Parathyroid adenoma (tissue), 2 donors: ENCODE data around the gene KDM4B.

ENCODE experiments used
- H2AFZ ChIP-seq: fragments of 300-600 bp; sonication (generic); one replicate; pipeline ENCODE4 v1.7.0; 2017; ENCODE audit warnings: antibody characterized with exemption, mild to moderate bottlenecking
- H3K27ac ChIP-seq: fragments of 300-600 bp; sonication (generic); one replicate; pipeline ENCODE4 v1.7.0; 2017
- H3K27me3 ChIP-seq: fragments of 300-600 bp; sonication (generic); one replicate; pipeline ENCODE4 v1.7.0; 2017; ENCODE audit warnings: low read length; ENCODE audit not compliant: control insufficient read depth, insufficient read depth
- H3K36me3 ChIP-seq: fragments of 300-600 bp; sonication (generic); one replicate; pipeline ENCODE4 v1.7.0; 2017; ENCODE audit warnings: low read length; ENCODE audit not compliant: control insufficient read depth, insufficient read depth
- H3K4me1 ChIP-seq: fragments of 300-600 bp; sonication (generic); one replicate; pipeline ENCODE4 v1.7.0; 2017; ENCODE audit warnings: control low read depth
- H3K4me2 ChIP-seq: fragments of 300-600 bp; sonication (generic); one replicate; pipeline ENCODE4 v1.7.0; 2017; ENCODE audit warnings: low read length
- H3K4me3 ChIP-seq: fragments of 300-600 bp; sonication (generic); one replicate; pipeline ENCODE4 v1.7.0; 2017; ENCODE audit warnings: low read depth, low read length
- H3K79me2 ChIP-seq: fragments of 300-600 bp; sonication (generic); one replicate; pipeline ENCODE4 v1.7.0; 2017; ENCODE audit warnings: control low read depth
- H3K9ac ChIP-seq: fragments of 300-600 bp; sonication (generic); one replicate; pipeline ENCODE4 v1.7.0; 2017; ENCODE audit warnings: mild to moderate bottlenecking
- H3K9me3 ChIP-seq: fragments of 300-600 bp; sonication (generic); one replicate; pipeline ENCODE4 v1.7.0; 2017; ENCODE audit warnings: low read length; ENCODE audit not compliant: control insufficient read depth
- CTCF ChIP-seq: fragments of 300-600 bp; sonication (generic); IDR thresholded peaks from one replicate; pipeline ENCODE4 v1.7.0; 2017; ENCODE audit warnings: antibody characterized with exemption, mild to moderate bottlenecking
- donor health status: primary hyperparathyroidism.

The KDM4B gene

GRCh38 chr19:5110546-5110945 lies 141.6 kb downstream of the KDM4B start:
- H2AFZ ChIP-seq = no peak overlapping the region
- no peak overlapping the region for H3K27ac ChIP-seq
- H3K9ac ChIP-seq = no peak overlapping the region
- H3K36me3 ChIP-seq = no peaks in the 10 kb centered on the region
- no peaks in the 10 kb centered on the region for H3K79me2 ChIP-seq
- H3K4me3 ChIP-seq = no peak overlapping the region
- no peaks in the 10 kb centered on the region for H3K27me3 ChIP-seq
- no peak for TF ChIP-seq CTCF
- H3K4me1 ChIP-seq = no peaks in the 10 kb centered on the region
- H3K4me2 ChIP-seq = no peak overlapping the region
- H3K9me3 ChIP-seq = no peaks in the 10 kb centered on the region

- no peak overlapping the region for H3K27ac ChIP-seq
- no peak overlapping the region for H2AFZ ChIP-seq
- H3K36me3 ChIP-seq = no peaks in the 10 kb centered on the region
- TF ChIP-seq CTCF = no peak
- H3K9ac ChIP-seq = no peak overlapping the region
- no peaks in the 10 kb centered on the region for H3K79me2 ChIP-seq
- H3K4me3 ChIP-seq = no peak overlapping the region
- H3K27me3 ChIP-seq = no peaks in the 10 kb centered on the region
- H3K4me1 ChIP-seq = no peaks in the 10 kb centered on the region
- H3K4me2 ChIP-seq = no peak overlapping the region
- H3K9me3 ChIP-seq = no peaks in the 10 kb centered on the region
These were observed 142.1 kb downstream of the KDM4B start for GRCh38 chr19:5111051-5111450.

GRCh38 chr19:5112175-5112574 lies 143.3 kb downstream of the KDM4B start:
- H3K36me3 ChIP-seq = no peaks in the 10 kb centered on the region
- no peak overlapping the region for H3K4me2 ChIP-seq
- no peak overlapping the region for H2AFZ ChIP-seq
- no peaks in the 10 kb centered on the region for H3K4me1 ChIP-seq
- H3K27me3 ChIP-seq = no peaks in the 10 kb centered on the region
- H3K9ac ChIP-seq = no peak overlapping the region
- H3K9me3 ChIP-seq = no peaks in the 10 kb centered on the region
- no peak for TF ChIP-seq CTCF
- no peaks in the 10 kb centered on the region for H3K79me2 ChIP-seq
- no peak overlapping the region for H3K27ac ChIP-seq
- H3K4me3 ChIP-seq = no peak overlapping the region

- Histone ChIP-seq H2AFZ (no peak overlapping the region), H3K36me3 (no peaks in the 10 kb centered on the region), H3K9me3 (no peaks in the 10 kb centered on the region), H3K4me1 (no peaks in the 10 kb centered on the region), H3K4me2 (no peak overlapping the region), H3K9ac (no peak overlapping the region), H3K79me2 (no peaks in the 10 kb centered on the region), H3K27me3 (no peaks in the 10 kb centered on the region), H3K4me3 (no peak overlapping the region), H3K27ac (no peak overlapping the region)
- TF ChIP-seq CTCF = no peak
These were observed 144.0 kb downstream of the KDM4B start for GRCh38 chr19:5112681-5113575.
